ENCODE results near the gene CLEC2D. TPM values are rescaled to one million over a fixed set of nuclear protein-coding genes. Genes with fewer than 3 reads are reported as not detected.

CLEC2D gene
- total RNA-seq, 1 experiment from 2014 or later, result 32.6 TPM

GRCh38 chr12:9651265-9651729, 18.2 kb upstream of the CLEC2D start:
- Histone ChIP-seq H2AFZ (peak overlapping the region; percentile 85; the same call in 1 of the 2 replicates), H3K9me2 (ENCODE audit: insufficient read depth) (no peaks in the 10 kb centered on the region), H3K27me3 (ENCODE audit: insufficient read depth, low read depth) (no peaks in the 10 kb centered on the region), H3F3A (ENCODE audit: insufficient read depth, low read depth) (peaks cover 57% of the 10 kb centered on the region), H3K9me3 (ENCODE audit: insufficient read depth, low read depth) (peaks cover 10% of the 10 kb centered on the region; the same call in 1 of the 2 replicates), H3K36me3 (ENCODE audit: low read depth) (peaks cover 32% of the 10 kb centered on the region), H4K20me1 (ENCODE audit: insufficient read depth) (no peaks in the 10 kb centered on the region), H3K4me1 (replicated peaks; ENCODE audit: insufficient read depth) (peaks cover 40% of the 10 kb centered on the region), H3K27ac (peak overlapping the region; percentile 88), H3K4me2 (peak overlapping the region; percentile 96), H3K4me3 (peak overlapping the region; percentile 81; the same call in 1 of the 2 replicates), H3K79me2 (ENCODE audit: low read depth) (peaks cover 51% of the 10 kb centered on the region)
- intact Hi-C loops (cut with micrococcal nuclease; ENCODE audit: unreplicated experiment), result no loop called here
- CTCF ChIA-PET, result no interaction called here
- no peak for TF ChIP-seq EZH2 (IDR thresholded peaks at IDR 0.05; ENCODE audit: low read depth)
- no TSS peak for BruUV-seq (replicated peaks)
- no peak for DNase-seq
- POLR2A ChIA-PET (ENCODE audit: unreplicated experiment), result interaction anchor here (0.7 kb wide), 1 partner anchor 30 kb away, joined by 4 read pairs; no protein-coding TSS in a partner anchor

GRCh38 chr12:9660046-9660445, 9.5 kb upstream of the CLEC2D start:
- no peaks in the 10 kb centered on the region for H3K9me3 ChIP-seq (ENCODE audit: insufficient read depth, low read depth)
- no peaks in the 10 kb centered on the region for H3K79me2 ChIP-seq (ENCODE audit: low read depth)
- no peak overlapping the region for H3K27ac ChIP-seq
- H3F3A ChIP-seq (ENCODE audit: insufficient read depth, low read depth), result peaks cover 17% of the 10 kb centered on the region; the same call in 1 of the 2 replicates
- intact Hi-C loops (cut with micrococcal nuclease; ENCODE audit: unreplicated experiment), result no loop called here
- no peaks in the 10 kb centered on the region for H3K27me3 ChIP-seq (ENCODE audit: insufficient read depth, low read depth)
- peaks cover 42% of the 10 kb centered on the region; the same call in 1 of the 2 replicates for H3K36me3 ChIP-seq (ENCODE audit: low read depth)
- TF ChIP-seq EZH2 (IDR thresholded peaks at IDR 0.05; ENCODE audit: low read depth) (no peak), CTCF (conservative IDR thresholded peaks at IDR 0.05) (no peak)
- no peak overlapping the region for H3K4me3 ChIP-seq
- BruUV-seq (replicated peaks), result no TSS peak
- H3K4me2 ChIP-seq, result no peak overlapping the region
- H2AFZ ChIP-seq, result no peak overlapping the region
- no peaks in the 10 kb centered on the region for H4K20me1 ChIP-seq (ENCODE audit: insufficient read depth)
- H3K9me2 ChIP-seq (ENCODE audit: insufficient read depth), result no peaks in the 10 kb centered on the region
- peaks cover 21% of the 10 kb centered on the region for H3K4me1 ChIP-seq (replicated peaks; ENCODE audit: insufficient read depth)
- POLR2A ChIA-PET (ENCODE audit: unreplicated experiment), result no interaction called here
- DNase-seq, result no peak
- CTCF ChIA-PET, result no interaction called here

GRCh38 chr12:9661720-9662119, 7.8 kb upstream of the CLEC2D start:
- DNase-seq, result no peak
- CTCF ChIA-PET, result interaction anchor here (1.2 to 1.4 kb wide), 3 partner anchors 12 to 81 kb away, joined by 3 to 6 read pairs (median 5); no protein-coding TSS in a partner anchor
- H3K27ac ChIP-seq, result peak overlapping the region; percentile 43; the same call in 1 of the 2 replicates
- BruUV-seq (replicated peaks), result no TSS peak
- no peaks in the 10 kb centered on the region for H3K79me2 ChIP-seq (ENCODE audit: low read depth)
- peaks cover 17% of the 10 kb centered on the region; the same call in 1 of the 2 replicates for H3F3A ChIP-seq (ENCODE audit: insufficient read depth, low read depth)
- no peak overlapping the region for H2AFZ ChIP-seq
- H3K4me3 ChIP-seq, result no peak overlapping the region
- no peaks in the 10 kb centered on the region for H4K20me1 ChIP-seq (ENCODE audit: insufficient read depth)
- no peak overlapping the region for H3K4me2 ChIP-seq
- peaks cover 31% of the 10 kb centered on the region; the same call in 1 of the 2 replicates for H3K36me3 ChIP-seq (ENCODE audit: low read depth)
- intact Hi-C loops (cut with micrococcal nuclease; ENCODE audit: unreplicated experiment), result loop anchor here (1.0 kb wide), 3 partner anchors 12 to 23 kb away; no protein-coding TSS in a partner anchor
- H3K9me2 ChIP-seq (ENCODE audit: insufficient read depth), result no peaks in the 10 kb centered on the region
- no peaks in the 10 kb centered on the region for H3K9me3 ChIP-seq (ENCODE audit: insufficient read depth, low read depth)
- peaks cover 21% of the 10 kb centered on the region for H3K4me1 ChIP-seq (replicated peaks; ENCODE audit: insufficient read depth)
- H3K27me3 ChIP-seq (ENCODE audit: insufficient read depth, low read depth), result no peaks in the 10 kb centered on the region
- POLR2A ChIA-PET (ENCODE audit: unreplicated experiment), result interaction anchor here (0.6 to 1.1 kb wide), 3 partner anchors 14 to 81 kb away, joined by 3 to 12 read pairs (median 4); no protein-coding TSS in a partner anchor
- TF ChIP-seq EZH2 (IDR thresholded peaks at IDR 0.05; ENCODE audit: low read depth) (no peak), CTCF (conservative IDR thresholded peaks at IDR 0.05) (no peak)

Data from PC-9 (cell line).